Bronchial epithelial cell (primary cell): Measurements from ENCODE around the gene NUP210. TPM values are rescaled to one million over a fixed set of nuclear protein-coding genes. Genes with fewer than 3 reads are reported as not detected.
A peak's percentile ranks its signal among the peaks of the same experiment; 100 is the strongest.

Experiments
- DNase-seq: peaks from one replicate; pipeline ENCODE4 v3.0.0-alpha.2; 2010; ENCODE audit warnings: low read depth
- FAIRE-seq: peaks from 2 replicates; lab custom pipeline; 2011; peaks lifted over from hg19 to GRCh38; lab: Jason Lieb, UNC
- H3K27me3 ChIP-seq: 2 replicates; pipeline ENCODE4 v1.5.1; 2011; ENCODE audit warnings: low read length; ENCODE audit not compliant: control insufficient read depth, insufficient read depth
- H3K36me3 ChIP-seq: 2 replicates; pipeline ENCODE4 v1.5.1; 2011; ENCODE audit warnings: low read length; ENCODE audit not compliant: control insufficient read depth, insufficient read depth
- H3K4me3 ChIP-seq: 2 replicates; pipeline ENCODE4 v1.5.1; 2011; ENCODE audit warnings: mild to moderate bottlenecking, low read depth, low read length, control low read depth
- total RNA-seq: library from RNA; depleted of rRNA; stranded (reverse); fragments of >200 nt; gene quantifications from 2 replicates; pipeline ENCODE4 v1.2.1, GENCODE V29; 2014
- TF ChIP-seq, protein P1 (sequence below): IDR thresholded peaks from 2 replicates; pipeline ENCODE4 v1.5.1; 2011; ENCODE audit warnings: mild to moderate bottlenecking, moderate library complexity, low read length, control low read depth, inconsistent platforms; ENCODE audit not compliant: insufficient read depth, severe bottlenecking

Gene NUP210
- total RNA-seq, 1 donor from 2014 or later = not detected

DNA sequence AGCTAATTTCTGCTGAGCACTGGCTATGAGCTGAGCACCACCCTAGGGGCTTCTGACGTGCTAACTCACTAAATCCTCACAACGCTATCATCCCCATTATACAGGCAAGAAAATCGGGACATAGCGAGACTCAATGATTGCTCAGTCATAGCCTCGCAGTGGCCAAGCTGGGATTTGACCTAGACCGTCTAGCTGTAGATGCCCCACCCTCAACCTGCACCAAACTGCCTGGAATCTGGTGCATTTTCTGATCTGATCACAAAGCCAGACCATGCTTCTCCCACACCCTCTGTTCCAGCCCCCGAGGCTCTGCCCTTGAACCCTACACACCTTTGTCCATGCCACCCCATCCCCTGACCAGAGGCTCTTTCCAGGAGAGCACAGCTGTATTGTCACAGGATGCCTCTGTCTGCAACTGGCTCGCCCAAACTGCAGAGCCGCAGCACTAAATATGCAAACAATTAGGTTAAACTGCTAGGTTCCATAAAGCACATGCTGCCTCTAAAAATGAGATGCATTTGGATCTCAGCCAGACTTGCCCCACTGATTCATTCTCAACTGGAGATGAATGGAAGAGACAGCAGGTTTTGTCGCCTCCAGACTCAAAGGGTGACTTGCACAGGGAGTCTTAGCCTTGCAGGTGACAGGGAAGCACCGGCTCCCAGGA is 95.2 kb downstream of the NUP210 start:
- Histone ChIP-seq H3K4me3 (no peak overlapping the region), H3K27me3 (peaks cover 5% of the 10 kb centered on the region), H3K36me3 (no peaks in the 10 kb centered on the region)
- TF ChIP-seq, protein P1, sequence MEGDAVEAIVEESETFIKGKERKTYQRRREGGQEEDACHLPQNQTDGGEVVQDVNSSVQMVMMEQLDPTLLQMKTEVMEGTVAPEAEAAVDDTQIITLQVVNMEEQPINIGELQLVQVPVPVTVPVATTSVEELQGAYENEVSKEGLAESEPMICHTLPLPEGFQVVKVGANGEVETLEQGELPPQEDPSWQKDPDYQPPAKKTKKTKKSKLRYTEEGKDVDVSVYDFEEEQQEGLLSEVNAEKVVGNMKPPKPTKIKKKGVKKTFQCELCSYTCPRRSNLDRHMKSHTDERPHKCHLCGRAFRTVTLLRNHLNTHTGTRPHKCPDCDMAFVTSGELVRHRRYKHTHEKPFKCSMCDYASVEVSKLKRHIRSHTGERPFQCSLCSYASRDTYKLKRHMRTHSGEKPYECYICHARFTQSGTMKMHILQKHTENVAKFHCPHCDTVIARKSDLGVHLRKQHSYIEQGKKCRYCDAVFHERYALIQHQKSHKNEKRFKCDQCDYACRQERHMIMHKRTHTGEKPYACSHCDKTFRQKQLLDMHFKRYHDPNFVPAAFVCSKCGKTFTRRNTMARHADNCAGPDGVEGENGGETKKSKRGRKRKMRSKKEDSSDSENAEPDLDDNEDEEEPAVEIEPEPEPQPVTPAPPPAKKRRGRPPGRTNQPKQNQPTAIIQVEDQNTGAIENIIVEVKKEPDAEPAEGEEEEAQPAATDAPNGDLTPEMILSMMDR = no peak
- no peak for FAIRE-seq
- DNase-seq = no peak

DNA sequence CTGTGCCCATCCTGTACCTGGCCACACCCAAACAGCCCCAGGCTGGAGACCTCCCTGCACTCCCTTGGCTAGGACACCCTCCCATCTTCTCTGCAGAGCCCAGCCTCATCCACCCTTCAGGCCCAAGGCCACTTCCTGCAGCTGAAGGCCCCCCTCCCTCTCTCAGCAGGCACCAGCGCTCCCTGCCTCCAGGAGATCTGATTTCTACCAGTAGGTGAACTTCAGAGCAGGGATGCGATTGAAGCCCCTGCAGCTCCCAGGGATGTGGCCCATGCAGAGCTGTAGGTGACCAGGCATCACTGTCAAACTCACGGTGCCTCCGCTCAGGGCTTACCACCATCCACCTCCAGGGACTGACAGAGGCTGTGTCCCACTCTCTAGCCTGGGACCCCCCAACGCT is 96.3 kb downstream of the NUP210 start:
- TF ChIP-seq, protein P1 = no peak
- no peak for FAIRE-seq

DNA sequence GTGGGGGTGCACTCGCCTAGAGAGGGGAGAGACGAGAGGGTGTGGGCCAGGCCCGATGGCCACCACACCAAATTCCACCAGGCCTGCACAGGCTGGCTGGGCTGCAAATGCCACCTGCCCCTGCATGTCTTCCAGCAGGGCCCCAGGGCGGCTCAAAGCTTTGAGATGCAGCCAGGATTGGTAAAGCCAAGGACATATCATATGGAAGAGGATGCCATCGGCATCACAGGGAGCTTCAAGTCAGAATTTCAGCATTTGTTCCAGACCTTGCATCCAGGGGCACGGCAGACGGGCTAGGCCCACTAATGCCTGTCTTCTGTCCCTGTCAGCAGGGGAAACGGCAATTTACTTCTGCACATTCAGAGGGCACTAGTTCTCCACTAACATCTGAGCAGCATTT is 97.8 kb downstream of the NUP210 start:
- H3K36me3 ChIP-seq = no peaks in the 10 kb centered on the region
- no peak for DNase-seq
- TF ChIP-seq, protein P1 = no peak
- H3K27me3 ChIP-seq = peaks cover 2% of the 10 kb centered on the region
- H3K4me3 ChIP-seq = no peak overlapping the region
- no peak for FAIRE-seq

More for the DNA sequence above, 96.3 kb downstream of the NUP210 start:
- DNase-seq = no peak
- no peak overlapping the region for H3K4me3 ChIP-seq
- H3K36me3 ChIP-seq = no peaks in the 10 kb centered on the region
- H3K27me3 ChIP-seq = peaks cover 5% of the 10 kb centered on the region

DNA sequence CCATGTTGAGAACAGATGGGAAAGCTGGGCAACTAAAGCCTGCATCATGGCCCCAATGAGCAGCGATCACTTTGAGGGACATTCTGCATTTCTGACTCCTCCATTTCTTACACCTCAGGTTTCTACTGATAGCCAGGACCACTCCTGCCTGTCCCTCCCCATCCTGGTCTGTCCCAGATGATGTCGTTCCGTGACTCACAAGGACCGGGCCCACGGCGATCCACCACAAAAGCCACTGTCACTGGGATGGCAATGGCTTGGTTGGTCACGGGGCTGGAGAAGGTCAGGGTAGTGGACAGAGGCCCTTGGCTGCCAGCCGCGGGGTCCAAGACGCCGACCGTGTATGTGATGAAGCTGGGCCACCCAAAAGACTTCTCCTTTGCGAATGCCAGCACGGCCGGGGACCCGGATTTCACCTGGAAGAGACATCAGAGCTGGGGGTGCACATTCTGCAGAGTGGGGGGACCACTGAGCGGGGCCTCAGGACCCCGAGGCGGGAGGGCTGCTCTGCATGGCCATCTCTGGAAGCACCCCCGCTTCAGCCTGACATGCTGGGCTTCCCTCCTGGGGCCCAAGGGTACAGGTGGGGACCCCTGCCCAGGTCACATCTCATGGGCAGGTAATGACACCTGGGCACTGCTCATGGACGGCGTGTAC is 100.4 kb downstream of the NUP210 start:
- FAIRE-seq (no peak), DNase-seq (no peak)
- Histone ChIP-seq H3K4me3 (no peak overlapping the region), H3K27me3 (peaks cover 2% of the 10 kb centered on the region), H3K36me3 (no peaks in the 10 kb centered on the region)
- TF ChIP-seq, protein P1 = no peak

DNA sequence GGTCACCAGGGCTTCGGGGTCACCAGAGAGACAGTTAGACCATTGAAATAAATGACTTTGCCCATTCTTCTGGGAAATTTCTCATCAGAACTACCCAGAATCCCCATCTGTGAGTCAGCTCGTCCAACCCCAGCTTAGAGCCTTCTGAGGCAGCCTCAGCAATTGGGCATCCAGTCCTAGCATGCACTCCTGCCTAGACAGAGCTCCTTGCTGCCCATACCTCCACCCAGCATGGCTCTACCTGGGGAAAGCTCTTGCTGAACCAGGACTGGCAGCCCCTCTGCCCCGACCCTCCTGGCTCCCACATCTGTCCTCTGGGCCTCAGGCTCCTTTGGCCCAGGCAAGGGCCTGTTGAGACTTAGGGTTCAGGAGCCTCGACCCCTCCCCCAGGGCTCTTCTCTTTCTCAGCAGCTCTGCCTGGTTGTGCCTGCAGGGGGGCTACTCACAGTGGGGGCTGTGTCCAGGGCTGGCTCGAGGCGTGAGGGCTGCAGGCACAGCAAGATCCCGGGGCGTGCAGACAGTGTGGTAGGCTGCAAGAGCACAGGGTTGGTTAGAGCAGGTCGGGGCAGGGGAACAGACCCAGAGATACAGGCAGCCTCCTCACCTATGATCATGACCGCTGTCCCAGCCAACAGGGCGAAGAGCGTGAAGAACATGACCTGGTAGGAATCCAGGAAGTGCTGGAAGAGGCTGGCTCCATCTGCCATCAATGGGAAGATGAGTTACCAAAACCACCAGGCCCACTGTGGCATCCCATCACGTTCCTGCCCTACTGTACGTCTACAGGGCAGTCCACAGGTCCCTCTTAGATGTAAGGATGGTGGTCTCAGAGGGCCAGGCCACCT is 101.3 kb downstream of the NUP210 start:
- DNase-seq = peak; percentile 47

More for the DNA sequence above, 101.3 kb downstream of the NUP210 start:
- H3K4me3 ChIP-seq = no peak overlapping the region
- H3K27me3 ChIP-seq = no peaks in the 10 kb centered on the region
- TF ChIP-seq, protein P1 = no peak
- FAIRE-seq = no peak
- H3K36me3 ChIP-seq = no peaks in the 10 kb centered on the region
